ENCODE data around the gene PDE4C.

PDE4C gene

DNA sequence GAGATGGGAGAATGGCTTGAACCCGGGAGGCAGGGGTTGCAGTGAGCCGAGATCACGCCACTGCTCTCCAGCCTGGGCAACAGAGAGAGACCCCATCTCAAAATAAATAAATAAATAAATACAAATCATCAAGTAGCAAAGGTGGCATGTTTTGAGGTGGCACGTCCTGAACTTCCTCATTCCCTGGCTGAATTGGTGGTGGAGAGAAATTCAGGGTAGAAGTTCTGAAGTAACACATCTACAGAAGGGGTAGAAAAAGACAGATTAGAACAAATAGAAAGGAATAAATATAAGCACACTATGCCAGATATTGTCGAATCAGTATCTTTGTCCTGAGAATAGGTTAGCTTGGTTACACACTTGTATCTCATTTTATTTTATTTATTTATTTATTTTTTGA is 46.3 kb downstream of the PDE4C start:
- DNase-seq (ENCODE audit: extremely low read depth, low read depth) = no peak
- TF ChIP-seq, protein P1, sequence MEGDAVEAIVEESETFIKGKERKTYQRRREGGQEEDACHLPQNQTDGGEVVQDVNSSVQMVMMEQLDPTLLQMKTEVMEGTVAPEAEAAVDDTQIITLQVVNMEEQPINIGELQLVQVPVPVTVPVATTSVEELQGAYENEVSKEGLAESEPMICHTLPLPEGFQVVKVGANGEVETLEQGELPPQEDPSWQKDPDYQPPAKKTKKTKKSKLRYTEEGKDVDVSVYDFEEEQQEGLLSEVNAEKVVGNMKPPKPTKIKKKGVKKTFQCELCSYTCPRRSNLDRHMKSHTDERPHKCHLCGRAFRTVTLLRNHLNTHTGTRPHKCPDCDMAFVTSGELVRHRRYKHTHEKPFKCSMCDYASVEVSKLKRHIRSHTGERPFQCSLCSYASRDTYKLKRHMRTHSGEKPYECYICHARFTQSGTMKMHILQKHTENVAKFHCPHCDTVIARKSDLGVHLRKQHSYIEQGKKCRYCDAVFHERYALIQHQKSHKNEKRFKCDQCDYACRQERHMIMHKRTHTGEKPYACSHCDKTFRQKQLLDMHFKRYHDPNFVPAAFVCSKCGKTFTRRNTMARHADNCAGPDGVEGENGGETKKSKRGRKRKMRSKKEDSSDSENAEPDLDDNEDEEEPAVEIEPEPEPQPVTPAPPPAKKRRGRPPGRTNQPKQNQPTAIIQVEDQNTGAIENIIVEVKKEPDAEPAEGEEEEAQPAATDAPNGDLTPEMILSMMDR (IDR thresholded peaks at IDR 0.05; ENCODE audit: low read depth, low read length) = no peak

DNA sequence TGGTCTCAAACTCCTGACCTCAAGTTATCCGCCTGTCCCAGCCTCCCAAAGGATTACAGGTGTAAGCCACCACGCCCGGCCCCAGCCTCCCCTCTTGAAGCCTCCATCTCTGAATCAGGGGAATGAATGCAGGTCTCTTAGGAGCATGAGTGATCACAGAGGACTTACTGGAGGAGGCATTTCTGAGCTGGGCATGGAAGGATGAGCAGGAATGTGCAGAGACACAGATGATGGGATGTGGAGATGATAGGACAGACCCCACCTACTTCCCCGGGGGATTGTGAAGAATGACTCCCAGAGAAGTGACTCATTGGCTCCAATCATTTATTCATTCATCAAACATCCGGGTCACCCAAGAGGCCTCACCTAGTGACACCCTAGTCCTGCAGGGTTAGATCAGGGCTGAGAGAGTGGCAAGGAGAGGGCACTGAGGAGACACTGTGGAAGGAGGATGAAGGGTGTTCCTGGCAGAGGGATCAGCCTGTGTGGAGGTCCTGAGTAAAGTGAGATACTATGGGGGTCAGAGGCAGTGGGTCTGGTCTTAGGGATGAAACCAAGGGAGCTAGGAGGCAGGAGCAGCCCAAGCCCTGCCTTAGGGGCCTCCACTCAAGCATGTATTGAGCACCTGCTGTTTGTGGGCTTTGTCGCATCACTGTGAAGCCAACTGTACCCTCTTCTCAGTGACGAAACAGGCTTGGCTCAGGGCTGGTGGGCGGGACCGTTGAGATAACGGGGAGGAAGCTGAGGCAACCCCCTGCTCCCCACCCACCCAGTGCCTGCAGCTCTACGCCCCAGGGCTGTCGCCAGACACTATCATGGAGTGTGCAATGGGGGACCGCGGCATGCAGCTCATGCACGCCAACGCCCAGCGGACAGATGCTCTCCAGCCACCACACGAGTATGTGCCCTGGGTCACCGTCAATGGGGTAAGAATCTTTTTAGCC is 49.6 kb downstream of the PDE4C start:
- DNase-seq (ENCODE audit: extremely low read depth, low read depth) = no peak
- TF ChIP-seq, protein P1 (IDR thresholded peaks at IDR 0.05; ENCODE audit: low read depth, low read length) = no peak

DNA sequence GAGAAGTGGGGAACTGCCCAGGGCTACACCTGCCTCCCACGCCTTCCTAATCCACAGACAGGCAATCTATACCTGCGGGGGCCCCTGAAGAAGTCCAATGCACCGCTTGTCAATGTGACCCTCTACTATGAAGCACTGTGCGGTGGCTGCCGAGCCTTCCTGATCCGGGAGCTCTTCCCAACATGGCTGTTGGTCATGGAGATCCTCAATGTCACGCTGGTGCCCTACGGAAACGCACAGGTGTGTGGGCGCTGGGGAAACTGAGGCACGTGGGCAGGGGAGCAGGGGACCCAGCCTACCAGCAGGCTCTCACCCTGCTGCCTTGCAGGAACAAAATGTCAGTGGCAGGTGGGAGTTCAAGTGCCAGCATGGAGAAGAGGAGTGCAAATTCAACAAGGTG is 51.3 kb downstream of the PDE4C start:
- DNase-seq (ENCODE audit: extremely low read depth, low read depth) = no peak

More for the DNA sequence above, 51.3 kb downstream of the PDE4C start:
- TF ChIP-seq, protein P1 (IDR thresholded peaks at IDR 0.05; ENCODE audit: low read depth, low read length) = no peak

Measured in AG09319 (cell line).